HG03571 (cell line): ENCODE data around the gene ANKRD35.
"Not testable (repeated sequence)": the region's sequence is repeated elsewhere in the genome, so short reads cannot be mapped to it uniquely, and the experiment has no call there.

Source experiments
- ATAC-seq: cut with Tn5 transposase; IDR thresholded peaks from one replicate; pipeline ENCODE4 v1.9.1; 2021; ENCODE audit not compliant: unreplicated experiment

ANKRD35 gene

DNA sequence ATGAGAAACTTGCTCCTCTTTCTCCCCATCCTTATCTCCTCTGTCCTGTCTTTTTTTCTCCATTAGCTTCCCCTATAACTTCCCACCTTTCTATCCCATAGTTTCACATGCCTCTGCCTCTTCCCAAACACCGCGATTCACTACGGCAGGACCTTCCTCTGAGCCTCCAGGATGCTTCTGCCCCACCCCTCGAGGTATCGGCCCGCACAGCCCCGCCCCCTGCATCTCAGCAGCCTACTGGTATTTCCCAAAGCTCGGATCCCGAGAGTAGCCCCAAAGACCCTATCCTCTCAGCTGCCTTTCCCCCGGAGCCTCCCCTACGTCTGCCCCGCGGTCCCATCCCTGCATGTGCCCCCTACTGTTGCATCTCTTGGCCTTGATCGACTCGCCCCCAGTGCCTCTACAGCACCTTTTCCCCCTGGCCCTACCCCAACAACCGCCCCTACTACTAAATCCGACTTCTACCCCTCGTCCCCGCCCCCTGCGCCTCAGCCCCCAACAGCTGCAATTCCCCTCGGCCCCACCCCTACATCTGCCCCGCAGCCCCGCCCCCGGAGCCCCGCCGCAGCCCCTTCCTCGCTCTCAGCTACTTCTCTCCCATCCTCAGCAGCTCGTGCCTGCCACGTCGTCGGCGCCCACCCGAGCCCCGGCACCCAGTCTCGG, 27.3 kb downstream of the ANKRD35 start:
- peak; percentile 2 for ATAC-seq

DNA sequence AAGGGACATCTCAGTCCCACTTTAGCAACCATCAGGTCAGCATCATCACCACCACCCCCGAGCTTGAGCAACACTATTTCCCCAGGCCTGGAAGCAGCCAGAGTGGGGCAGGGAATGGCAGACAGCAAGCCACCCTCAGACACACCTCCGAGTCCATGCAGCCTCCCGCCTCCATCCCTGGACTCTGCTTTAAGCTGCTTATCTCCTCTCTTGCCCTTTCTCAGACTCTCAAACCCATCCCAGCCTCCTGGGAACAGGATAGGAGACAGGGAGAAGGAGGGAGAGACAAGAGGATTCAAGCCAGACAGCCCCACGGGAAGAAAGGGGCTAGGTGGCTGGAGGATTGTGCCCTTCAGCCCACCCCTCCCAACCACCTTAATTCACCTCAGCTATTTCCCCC, 28.5 kb downstream of the ANKRD35 start:
- ATAC-seq: no peak

DNA sequence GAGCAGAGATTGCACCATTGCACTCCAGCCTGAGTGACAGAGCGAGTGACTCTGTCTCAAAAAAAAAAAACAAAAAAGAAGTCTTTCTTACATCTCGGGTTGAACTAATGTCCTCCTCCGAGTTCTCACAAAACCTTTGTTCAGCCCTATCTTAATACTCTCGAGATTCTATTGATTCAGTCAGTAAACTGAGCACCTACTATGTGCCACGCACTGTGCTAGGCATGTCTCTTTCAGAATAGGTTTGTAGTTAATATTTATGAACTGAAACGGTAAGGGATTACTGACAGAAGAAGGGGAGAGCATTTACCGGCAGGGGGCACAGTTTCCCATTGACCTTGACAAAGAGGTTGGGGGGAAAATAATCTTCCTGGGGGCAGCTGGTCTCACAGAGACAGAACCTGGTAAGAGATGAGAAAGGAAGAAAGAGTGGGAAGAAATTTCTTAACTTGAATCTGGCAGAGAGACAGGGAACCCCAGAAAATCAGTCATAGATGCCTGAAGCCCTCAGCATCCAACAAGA, 30.2 kb downstream of the ANKRD35 start:
- ATAC-seq: no peak

DNA sequence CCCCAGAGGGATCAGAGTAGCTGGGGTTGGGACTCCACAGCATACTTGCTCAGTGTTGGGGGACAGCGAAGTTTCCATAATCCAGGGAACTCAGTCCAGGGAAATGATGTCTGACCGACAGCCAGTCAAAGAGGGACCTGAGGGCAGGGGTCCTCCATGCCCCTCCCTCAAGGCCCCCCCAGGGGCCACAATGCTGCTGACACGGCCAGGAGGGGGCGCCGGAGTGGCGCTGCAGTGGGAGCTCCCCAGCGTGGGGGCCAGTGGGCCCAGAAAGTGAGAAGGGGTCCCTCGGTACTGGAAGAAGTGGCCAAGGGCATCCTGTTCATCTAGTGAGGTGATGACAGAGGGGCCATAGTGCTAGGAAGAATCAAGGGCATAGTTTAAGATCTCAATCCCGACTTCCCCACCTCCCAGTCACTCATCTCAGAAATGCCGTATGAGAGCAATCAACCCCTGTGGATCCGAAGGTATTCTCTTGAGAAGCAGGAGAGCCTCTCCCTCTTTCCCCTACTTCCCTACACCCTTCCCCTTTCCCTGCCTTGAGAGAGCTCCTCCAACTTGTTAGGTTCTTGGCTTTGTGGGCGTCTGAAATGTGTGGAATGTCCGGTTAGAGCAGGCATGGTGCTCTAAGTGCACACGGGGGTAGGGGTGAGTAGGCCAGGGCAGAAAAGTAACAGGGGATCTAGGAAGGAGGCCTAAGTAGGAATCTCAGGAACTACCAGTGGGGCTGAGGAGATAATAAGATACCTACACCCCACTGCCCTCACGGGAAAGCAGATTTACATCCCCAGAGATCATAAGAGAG, 36.1 kb downstream of the ANKRD35 start:
- no peak for ATAC-seq

- no peak for ATAC-seq
Observed at GRCh38 chr1:145847827-145848226, 37.8 kb downstream of the ANKRD35 start.

DNA sequence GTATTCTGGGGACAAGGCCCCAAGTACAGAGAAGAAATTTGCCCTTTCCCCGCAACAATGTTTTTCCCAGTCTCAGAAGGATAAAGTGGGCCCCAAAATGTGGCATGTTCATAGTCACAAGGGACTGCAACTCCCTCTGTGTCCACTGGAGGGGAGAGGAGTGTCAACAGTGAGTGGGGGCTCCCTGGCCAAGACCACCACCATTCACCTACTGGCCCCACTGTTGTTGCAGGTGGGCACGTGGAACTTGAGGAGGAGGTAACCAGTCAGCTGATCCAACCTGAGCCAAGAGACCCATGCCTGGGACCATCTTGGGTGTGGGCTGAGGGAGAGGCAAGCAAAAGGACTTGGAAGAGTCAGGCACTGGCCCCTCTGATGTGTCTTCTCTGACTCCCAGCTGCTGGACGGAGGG, 39.5 kb downstream of the ANKRD35 start:
- ATAC-seq: no peak

DNA sequence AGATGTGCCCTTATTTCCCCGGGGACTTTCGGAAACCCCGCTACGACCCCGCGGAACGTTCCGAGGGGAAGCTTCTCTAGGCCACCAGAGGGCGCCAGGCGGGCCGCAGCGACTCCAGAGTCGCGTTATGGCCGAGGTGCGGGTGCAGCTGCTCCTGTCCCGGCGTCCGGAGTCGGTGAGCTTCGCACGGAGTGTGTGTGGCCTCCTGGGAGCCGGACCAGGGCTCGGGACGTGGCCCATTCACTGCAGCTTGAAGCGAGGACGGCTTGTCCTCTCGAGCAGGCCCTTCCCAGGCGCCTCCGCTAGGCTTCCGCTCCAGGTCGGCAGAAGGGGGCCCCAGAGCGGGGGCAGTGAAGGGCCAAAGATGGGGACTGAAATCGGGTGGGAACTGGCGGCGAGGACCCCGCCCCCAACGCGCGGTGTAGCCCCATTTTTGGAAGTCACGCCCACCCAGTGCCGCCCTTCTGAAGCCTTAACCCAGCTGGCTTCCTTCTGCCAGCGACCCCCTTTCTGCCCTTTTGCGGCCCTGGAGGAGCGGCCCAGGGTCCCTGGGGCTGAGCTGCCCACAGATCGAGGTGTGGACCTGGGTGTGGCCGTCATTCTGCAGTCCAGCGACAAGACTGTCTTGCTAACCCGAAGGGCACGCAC, 40.0 kb downstream of the ANKRD35 start, which contains the start of gene NUDT17:
Gene NUDT17, plus strand, starts transcription at position 117 of the 648 bp plus-strand sequence. Its CDS starts 11 bp downstream, at position 128.
- peak; percentile 56 for ATAC-seq

GRCh38 chr1:145845144-145845513, 40.5 kb downstream of the ANKRD35 start:
- peak; percentile 71 for ATAC-seq

DNA sequence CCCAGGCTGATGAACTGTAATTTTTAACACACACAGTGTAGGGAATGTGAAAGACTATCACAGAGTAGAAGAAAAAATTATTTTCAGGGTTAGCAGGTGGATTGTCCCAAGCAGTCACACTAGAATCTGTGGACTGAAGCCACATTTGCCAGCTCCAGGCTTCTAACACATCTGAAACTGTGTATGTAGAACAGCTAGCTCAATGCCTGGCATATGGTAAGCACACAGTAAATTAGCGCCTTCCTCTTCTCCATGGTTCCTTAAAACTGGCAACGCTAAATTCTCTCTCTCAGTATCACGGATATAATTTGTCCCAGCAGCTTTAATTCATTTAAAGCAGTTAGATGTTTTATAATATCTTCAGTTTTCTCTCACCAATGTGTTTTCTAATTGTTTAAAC, 42.6 kb downstream of the ANKRD35 start:
- ATAC-seq: no peak

DNA sequence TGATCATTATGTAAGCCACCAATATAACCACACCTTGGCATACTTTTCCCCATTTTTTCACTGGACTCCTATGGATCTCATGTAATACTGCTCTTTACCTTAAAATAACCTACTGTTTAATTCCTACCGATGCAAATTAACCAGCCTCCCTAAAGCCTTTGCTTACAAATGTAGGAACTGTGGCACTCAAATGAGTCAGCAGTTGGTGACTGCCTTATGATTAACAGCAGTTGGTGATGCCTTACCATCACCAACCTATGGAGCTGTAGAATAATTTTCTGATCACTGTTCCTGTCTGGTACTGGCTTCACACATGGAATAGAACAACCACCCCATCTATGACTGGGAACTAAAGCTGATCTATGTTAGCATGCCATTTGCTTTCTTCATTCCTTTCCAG, 48.0 kb downstream of the ANKRD35 start:
- no peak for ATAC-seq

GRCh38 chr1:145830810-145831209, 54.9 kb downstream of the ANKRD35 start:
- ATAC-seq: not testable (repeated sequence)

DNA sequence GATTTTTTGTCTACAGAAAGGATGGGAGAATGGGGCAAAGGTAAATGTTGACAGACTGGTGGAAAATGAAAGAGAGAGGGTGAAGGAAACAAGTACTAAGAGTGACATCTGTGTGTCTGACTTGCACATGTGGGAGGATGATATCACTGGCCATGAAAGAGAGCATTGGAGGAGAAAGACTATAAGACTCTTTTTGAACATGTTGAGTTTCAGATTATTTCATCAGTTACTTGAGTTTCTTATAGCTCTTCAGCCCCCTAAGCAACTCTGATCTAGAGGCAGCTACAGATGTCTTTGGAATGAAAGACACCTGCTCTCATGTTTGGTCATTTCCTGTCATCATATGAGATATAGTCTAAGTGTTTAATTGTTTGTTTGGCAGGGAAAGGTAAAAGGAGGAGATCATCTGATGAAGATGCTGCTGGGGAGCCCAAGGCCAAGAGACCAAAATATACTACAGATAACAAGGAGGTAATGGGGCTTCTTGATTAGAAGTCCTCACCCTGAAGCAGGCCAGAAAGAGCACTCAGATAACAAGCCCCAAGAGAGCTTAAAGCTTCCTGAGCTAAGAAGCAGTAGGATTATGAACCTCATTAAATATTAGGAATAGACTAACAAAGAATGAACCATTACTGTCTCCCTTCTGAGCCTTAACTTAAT, 57.2 kb downstream of the ANKRD35 start:
- ATAC-seq: no peak

DNA sequence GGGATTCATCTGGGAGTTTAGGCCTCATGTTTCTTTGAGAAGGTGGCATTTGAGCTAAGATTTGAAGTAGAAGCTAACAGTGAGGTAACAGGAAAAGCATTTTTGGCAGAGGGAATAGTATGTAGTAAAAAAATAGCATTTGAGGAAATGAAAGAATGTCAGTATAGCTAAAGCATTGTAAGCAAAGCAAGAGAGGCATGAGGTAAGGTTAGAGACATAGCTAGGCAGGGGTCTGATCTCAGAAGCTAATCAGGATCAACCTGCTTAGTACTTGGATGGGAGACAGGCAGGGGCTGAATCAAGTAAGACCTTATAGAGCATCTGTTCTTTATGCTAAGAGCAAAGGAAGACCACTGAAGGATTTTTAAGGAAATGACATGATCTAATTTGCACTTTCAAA, 57.7 kb downstream of the ANKRD35 start:
- ATAC-seq: no peak

- ATAC-seq: no peak
Observed at GRCh38 chr1:145826030-145826429, 59.6 kb downstream of the ANKRD35 start.

DNA sequence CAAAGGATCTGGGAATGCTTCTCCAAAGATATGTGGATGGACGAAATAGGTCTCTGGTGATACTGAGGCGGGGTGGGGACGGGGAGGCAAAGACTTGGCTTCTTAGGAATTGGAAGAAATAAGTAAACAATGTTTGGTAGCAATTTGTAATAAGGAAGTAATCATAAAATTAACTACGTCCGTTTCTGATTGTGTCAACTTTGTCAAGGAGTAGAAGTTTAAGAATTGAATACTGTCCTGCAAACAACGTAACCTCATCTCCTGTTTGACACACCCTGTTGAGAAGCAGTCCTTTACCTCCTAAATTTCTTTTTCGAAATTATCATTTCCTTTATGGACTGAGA, 61.2 kb downstream of the ANKRD35 start:
- no peak for ATAC-seq

DNA sequence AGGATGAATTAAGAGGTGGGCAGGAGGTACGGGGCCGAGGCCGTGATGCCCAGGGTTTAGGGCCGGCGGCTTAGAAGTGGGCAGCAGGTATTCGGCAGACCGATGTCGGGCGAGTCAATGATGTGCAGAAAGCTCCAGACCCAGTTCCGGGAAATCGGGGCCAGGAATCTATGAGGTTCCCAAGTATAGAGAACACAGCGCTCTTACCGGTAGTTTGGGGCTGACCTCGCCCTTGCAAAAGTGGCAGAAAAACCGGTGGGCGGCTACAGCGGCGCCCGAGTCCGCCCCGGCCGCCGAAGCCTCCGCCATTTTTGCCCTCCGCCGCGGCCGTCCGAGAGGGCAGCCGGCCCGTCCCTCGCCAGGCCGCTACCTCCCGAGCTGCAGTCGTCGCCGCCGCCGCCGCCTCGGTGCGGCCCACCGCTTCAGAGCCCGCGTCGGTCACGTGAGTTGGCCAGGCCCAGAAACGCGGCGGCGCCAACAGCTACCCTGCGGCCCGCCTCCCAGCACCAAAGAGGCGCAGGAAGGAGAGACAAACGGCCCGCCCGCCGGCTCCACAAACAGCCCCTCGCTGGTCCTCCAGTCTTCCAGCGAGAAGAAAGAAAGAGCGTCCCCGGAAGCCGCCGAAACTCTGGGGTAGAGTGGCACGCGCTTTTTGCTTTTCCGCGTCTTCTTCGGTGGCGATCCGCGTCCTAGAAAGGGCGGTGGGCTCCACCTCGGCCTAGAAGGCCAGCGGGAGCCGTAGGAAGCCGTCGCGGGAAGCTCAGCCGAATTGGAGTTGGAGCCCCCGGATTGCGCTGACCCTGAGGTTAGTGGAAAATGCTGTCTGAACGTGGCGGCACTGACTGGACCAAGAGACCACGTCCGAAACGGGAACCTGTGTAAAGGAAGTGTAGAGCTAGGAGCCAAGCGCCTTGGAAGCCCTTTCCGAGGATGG, 61.8 kb downstream of the ANKRD35 start, which contains the start of the genes POLR3C and RNF115:
Gene POLR3C, plus strand, starts transcription at position 636 of the 934 bp plus-strand sequence. CDS start 1,577 bp downstream, outside the sequence.
Gene RNF115, minus strand, starts transcription at position 531 of the 934 bp plus-strand sequence. Its CDS starts 222 bp downstream, at position 309.
- ATAC-seq: peak; percentile 83

DNA sequence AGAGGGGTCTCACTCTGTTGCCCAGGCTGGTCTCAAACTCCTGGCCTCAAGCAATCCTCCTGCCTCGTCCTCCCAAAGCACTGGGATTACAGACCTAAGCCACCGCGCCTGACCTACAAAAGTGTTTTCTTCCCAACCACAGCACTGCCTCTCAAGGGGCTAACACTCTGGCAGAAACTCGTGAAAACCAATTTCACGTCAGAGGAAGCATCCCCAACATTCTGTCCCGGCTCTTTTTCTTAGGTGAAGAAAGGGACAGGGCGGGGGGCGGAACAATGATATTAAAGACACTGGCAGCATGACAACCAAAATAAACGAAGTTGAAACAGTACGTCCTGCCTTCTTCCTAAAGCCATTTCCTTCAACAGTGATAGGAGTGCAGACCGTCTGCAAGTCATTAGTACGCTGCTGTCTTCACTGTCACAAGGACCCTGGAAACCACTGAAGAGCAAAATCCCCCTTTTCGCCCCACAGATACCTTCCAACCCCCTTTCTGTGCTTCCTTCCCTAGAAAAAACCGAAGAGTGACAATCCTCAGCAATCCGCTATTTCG, 62.8 kb downstream of the ANKRD35 start:
- not testable (repeated sequence) for ATAC-seq

DNA sequence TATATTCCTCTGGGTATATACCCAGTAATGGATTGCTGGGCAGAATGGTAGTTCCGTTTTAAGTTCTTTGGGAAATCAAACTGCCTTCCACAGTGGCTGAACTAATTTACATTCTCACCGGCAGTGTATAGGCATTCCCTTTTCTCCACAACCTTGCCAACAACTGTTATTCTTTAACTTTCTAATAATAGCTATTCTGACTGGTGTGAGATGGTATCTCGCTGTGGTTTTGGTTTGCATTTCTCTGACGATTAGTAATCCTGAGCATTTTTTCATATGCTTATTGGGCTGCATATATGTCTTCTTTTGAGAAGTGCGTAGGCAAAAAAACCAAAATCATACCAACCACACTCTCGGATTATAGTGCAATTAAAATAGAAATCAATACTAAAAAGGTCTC, 67.6 kb downstream of the ANKRD35 start:
- ATAC-seq: not testable (repeated sequence)
